ENCODE results near the gene GTF2F2.
"Not testable (repeated sequence)": the region's sequence is repeated elsewhere in the genome, so short reads cannot be mapped to it uniquely, and the experiment has no call there.

The GTF2F2 gene

DNA sequence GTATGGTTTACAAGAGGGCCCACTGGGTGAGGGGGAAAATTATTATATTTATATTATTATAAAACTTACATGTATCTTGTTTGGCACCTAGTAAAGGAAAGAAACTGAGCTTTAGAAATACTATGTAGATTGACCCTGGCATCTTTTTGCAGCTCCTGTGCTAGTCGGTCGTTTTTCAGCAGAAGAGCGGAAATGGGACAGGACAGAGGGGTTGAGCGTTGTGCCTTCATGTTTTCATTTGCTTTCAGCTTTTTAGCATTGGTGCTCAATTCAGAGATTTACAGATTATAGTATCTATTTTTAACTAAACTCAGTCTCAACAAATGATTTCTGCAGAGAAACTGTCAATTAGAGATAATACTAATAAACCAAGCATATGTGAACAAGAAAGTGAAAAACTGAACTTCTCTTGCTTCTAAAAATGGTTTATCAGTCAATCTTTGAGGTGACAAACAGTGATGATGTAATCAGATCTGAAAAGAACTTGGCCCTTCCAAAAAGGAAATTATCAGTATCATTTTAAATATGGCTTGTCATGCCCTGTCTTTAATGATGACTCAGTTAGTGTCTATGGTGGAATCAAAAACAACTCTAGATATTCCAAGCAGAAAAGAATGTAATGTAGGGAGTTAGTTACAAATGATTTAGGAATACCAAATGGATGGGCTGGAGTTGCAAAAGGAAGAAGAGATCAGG lies 137.5 kb downstream of the GTF2F2 start:
- DNase-seq = no peak

DNA sequence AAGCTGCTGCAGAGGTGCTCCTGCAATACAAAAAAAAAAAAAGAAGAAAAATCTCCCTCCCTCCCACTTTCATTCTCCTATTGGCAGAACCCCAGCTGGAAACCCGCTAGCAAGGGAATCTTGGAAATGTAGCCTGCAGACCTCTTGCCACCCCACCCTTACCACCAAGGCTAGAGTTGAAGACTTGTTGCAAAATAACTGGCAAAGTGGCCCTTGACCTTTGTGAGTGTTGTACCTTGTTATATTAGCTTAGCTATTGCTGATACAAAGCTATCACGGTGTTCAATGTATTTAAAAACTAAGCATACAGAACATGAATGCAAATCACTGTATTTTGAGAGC lies 138.0 kb downstream of the GTF2F2 start:
- no peak for DNase-seq

DNA sequence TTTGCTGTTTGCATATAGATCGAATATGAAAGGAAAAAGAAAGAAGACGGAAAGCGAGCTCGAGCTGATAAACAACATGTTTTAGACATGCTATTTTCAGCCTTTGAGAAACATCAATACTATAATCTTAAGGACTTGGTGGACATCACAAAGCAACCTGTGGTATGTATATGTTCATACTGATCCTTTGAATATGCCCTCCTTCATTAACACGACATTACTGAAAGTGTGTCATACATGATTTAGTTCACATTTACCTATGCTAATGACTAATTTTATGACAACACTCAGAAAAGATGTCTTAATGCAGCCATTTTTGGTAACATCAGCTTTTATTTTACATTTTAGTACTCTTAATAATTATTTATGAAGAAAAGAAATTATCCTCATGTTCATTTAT lies 146.9 kb downstream of the GTF2F2 start:
- no peak for DNase-seq

- DNase-seq = no peak
These were observed 148.9 kb downstream of the GTF2F2 start for GRCh38 chr13:45269204-45269603.

- no peak for DNase-seq
These were observed 156.6 kb downstream of the GTF2F2 start for GRCh38 chr13:45276913-45277312.

DNA sequence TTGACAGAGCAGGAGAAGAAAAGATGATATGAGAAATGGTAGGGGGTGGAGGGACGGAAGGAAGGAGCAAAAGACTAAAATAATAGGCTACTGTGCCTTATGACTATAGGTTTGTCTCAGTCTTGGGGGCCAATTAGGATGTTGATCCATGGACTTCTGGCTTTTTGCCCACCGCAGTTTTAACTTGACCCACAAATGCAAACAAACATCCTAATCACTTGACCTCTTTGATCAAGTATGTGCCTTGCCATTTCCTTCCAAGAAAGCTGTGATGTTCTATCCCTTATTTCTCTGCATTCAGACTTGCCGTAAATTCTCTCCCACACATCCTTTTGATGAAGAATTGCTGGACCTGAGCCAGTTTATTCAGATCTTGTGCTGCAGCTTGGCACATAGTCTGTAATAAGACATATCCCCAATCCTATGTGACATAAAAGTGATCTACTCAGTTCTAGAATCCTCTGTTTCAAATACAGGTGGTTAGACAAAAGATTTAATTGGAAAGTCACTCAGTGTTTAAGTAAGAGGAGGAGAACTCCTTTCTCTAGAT lies 157.9 kb downstream of the GTF2F2 start:
- DNase-seq = no peak

DNA sequence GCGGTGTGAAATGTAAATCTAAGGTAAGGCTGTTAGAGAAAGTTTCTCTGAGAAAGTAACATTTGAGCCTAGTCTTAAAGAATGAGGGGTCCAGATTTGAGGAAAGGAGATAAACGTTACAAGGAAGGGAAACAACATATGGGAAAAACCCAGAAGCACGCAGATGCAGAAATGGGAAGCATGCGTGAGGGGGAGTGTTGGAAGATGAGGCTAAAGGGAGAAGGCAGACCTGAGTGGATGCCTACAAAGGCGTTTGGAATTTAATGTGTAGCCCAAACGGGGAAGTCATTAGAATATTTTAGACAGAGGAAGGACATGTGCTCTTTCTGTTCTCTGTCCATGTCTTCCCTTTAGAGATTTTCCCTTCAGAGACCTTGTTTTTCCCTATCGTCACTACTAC lies 159.7 kb downstream of the GTF2F2 start:
- DNase-seq = no peak

DNA sequence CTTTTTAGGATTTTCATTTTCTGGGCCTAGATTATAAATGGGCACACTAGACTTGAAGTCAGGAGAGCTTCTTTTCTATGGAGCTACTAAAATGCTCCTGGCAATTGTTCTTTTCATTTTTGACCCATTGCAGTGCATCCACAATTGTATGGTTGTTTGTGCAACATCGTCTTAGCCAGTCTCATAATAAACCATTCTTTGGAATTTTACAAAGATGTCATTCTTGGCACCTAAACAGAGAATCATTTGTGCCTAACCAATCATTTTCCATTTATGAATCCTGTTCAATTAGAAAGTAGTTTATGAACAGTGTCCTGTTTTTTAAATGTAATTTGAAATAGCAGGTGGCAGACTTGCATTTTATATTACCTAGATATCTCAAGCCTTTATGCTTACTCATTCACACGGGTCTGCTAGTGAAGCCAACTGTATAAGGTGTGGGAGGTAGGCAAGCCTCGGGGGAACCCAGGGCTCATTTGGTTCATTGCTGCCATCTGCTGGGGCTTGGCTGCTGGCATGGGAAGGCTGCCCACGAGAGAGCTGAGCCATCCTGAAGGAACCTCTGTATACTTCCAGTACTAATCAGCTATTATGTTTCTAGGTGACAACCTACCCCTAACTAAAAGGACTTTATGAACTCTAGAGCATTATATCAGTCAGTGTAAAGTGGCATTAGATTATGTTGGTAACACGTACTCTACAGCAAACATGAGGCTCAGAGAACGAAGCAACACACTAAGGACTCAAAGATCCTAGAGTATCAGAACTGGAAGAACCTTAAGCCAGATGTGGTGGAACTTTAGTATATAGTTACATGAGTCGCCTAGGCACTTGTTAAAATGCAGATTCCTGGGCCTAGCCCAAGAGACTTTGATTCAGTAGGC lies 160.7 kb downstream of the GTF2F2 start:
- DNase-seq = no peak

GRCh38 chr13:45282994-45283393 lies 162.7 kb downstream of the GTF2F2 start:
- no peak for DNase-seq

DNA sequence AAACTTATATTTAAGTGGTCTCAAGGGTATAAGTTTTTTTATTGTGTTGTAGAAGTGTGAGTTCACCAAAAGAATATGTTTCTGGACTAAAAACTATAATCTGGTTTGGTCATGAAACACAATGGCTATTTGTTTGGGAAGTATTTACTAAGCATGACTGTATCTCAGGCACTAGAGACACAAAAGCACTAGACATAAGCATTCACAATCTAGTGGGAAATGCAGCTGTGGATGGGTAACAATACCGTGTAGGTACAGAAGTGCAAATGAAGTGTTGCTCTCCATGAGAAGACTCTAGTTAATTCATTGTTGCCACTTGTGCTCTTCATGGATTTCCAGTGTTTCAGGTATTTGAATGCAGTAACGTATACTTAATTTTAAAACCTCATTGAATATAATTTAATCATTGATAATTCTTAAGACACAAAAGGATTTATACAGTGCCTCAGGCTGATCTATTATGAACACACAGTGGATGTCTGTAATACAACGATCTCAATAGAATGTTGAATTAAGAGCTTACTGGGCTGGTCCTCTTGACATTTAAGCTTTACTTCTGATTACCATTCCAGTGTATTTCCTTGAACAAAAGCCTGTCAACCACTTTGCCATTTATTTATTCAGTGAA lies 169.7 kb downstream of the GTF2F2 start:
- DNase-seq = no peak

- DNase-seq = no peak
These were observed 171.9 kb downstream of the GTF2F2 start for GRCh38 chr13:45292176-45292575.

DNA sequence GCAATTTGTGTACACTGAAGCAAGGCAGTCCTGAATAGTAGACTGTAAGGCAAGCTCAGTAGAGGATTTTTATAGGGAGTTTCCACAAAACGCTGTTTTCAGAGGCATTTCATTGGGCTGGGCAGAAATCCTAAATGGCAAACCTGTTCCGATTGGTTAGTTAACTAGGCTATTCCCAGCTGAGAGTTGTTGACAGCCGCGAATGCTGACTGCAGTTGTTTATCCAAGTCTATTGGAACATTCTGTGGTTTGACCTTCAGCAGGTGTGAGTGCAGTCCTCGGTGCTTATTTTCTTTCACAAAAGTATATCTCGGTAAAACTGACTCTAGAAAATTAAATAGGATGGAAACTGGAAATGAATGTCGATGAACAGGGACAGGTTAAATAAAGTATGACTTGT lies 175.2 kb downstream of the GTF2F2 start:
- no peak for DNase-seq

DNA sequence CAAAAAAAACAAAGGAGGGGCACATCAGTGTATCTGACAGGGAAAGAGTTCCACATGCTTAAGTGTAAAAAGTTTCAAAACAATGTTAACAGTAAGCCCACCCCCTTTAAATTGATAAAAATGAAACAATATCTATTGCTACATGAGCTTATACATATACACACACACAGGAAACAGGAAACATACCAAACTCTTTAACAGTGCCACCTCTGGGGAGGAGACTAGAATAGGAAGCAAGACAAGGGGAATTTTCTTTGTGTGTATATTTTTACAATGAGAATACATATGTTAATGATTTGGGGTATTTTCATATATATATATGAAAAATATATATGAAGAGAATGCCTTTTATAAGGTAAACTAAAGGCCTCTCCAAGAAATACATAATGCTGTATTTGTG lies 175.9 kb downstream of the GTF2F2 start:
- DNase-seq = no peak

DNA sequence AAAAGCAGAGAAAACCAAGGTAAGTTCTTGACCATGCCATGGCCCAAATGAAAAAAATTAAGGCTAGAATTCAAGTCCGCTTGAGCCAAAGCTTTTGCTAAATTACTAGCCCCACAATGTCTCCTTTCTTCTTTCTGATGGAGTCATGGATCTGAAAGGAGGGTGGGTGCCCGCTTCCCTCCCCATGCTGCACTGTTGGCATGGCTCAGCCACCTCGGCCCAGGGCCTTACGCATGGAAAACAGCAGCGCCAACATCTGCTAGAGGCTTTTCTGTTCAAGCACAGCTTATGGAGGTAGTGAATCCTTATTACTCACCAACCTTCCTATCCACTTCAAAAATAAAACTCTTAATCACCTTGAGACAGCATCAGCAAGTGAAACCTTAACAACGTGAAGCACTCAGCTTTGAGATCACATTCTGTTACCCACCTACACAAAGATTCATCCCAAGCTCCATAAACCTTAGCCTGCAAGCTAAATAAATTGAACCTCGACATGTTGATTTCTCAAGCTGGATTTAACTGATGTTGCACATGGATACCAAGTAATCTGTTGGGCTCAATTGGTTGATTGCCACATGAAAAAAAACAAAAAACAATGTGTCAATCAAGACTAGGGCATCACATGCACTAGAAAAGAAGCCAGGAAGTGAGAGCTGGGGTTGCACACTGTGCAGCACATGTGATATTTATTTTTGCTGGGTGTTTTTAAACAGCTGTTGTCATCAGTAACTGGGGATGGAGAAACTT lies 177.3 kb downstream of the GTF2F2 start:
- no peak for DNase-seq

DNA sequence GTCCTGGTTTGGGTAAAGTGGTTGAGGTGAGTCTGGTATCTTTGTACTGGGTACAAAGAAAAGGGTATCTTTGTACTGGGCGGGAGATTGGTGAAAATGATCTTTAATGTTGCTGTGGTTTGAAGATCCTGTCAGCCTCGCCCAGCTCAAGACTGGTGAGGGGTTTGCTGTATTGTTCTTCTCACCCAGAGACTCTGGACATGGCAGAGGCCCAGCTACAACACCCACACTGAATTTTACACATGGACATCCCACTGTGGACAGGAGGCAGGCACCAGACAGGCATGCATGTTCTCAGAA lies 177.8 kb downstream of the GTF2F2 start:
- DNase-seq = no peak

- DNase-seq = not testable (repeated sequence)
These were observed 178.2 kb downstream of the GTF2F2 start for GRCh38 chr13:45298550-45298949.

- no peak for DNase-seq
These were observed 178.9 kb downstream of the GTF2F2 start for GRCh38 chr13:45299194-45299593.

DNA sequence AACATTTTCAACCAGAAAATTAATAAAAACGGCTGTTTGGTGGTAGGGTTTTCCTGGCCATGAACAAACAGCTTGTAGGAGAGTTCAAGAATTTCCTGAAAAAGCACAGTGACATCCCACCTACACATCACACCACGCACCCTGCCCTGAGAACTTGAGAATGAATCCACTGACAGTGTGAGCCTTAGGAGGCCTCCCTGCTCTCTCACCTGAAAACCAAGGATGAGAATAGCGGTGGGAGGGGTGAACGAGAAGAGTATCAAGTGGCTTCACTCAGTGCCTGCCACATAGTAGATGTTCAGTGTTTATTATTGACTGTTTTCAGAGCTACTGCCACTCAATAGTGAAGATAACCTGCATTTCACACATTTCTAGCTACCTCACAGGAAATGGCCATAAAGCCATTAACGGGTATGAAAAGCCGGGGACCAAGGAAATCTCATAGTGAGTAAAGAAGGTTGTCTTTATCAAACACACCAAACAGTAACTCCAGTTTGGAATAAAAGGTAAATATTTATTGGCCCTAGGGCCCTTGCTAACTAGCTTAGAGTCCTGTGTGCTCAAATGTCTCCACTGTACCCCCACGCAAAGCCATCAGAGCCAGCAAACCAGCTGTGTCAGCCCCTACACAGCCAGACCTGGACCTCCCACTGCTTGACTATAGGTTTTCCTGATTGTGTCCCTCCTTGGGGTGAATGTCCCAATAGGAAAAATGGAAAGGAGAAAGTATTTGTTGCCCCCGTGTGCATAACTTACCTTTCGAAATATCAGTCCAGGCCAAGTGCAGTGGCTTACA lies 180.1 kb downstream of the GTF2F2 start:
- no peak for DNase-seq

DNA sequence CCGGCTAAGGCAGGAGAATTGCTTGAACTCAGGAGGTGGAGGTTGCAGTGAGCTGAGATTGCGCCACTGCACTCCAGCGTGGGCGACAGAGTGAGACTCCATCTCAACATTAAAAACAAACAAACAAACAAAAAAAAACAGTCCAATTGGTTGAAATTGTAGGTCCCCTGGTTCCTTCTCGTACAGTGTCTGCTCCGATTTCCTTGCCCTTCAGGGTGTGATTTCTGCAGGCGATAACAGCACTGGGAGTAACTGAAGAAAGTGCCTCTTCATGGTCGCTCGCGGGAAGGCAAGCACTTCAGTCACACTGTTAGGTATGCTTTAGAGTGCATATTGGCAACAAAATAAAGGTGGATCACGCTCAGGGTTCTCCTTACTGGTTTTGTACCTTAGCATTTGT lies 181.0 kb downstream of the GTF2F2 start:
- no peak for DNase-seq

- DNase-seq = no peak
These were observed 182.2 kb downstream of the GTF2F2 start for GRCh38 chr13:45302507-45302906.

- DNase-seq = no peak
These were observed 182.7 kb downstream of the GTF2F2 start for GRCh38 chr13:45303026-45303425.

GRCh38 chr13:45303866-45304265 lies 183.6 kb downstream of the GTF2F2 start:
- DNase-seq = no peak
